Esophagus squamous epithelium (tissue), 5 donors: ENCODE measurements around the gene EPGN. TPM values are rescaled to one million over a fixed set of nuclear protein-coding genes. Genes with fewer than 3 reads are reported as not detected.
A peak's percentile ranks its signal among the peaks of the same experiment; 100 is the strongest.

Experiments
- DNase-seq: peaks from one replicate; lab custom pipeline; 2025; lab: John Stamatoyannopoulos, UW
- H3K27ac ChIP-seq, 4 donors: fragments of 200-600 bp; sonication (generic); one replicate each; pipeline ENCODE4 v1.5.1; 2016 to 2019; ENCODE audit warnings: mild to moderate bottlenecking in 1 of 4
- H3K27me3 ChIP-seq, 4 donors: fragments of 200-600 bp; sonication (generic); 1 replicate in 3 of 4; 2 replicates in 1 of 4; pipeline versions ENCODE4 v1.5.1 to v1.6.0; 2017 to 2021; ENCODE audit warnings: antibody characterized with exemption in 1 of 4
- H3K36me3 ChIP-seq, 3 donors: fragments of 200-600 bp; sonication (generic); one replicate each; pipeline ENCODE4 v1.5.1; 2016 to 2019
- H3K4me1 ChIP-seq, 3 donors: fragments of 200-600 bp; sonication (generic); one replicate each; pipeline ENCODE4 v1.5.1; 2017 to 2019
- H3K4me3 ChIP-seq, 4 donors: fragments of 200-600 bp; sonication (generic); 1 replicate in 3 of 4; 2 replicates in 1 of 4; pipeline ENCODE4 v1.5.1; 2016 to 2019; ENCODE audit warnings: mild to moderate bottlenecking in 2 of 4, moderate library complexity in 1 of 4
- H3K9me3 ChIP-seq, 3 donors: fragments of 200-600 bp; sonication (generic); one replicate each; pipeline ENCODE4 v1.5.1; 2016 to 2019
- CTCF ChIP-seq, 6 experiments: fragments of 450-650 bp in 4 of 6; fragments of 200-600 bp in 2 of 6; sonication (generic) in 2 of 6; IDR thresholded peaks; one replicate each; pipeline ENCODE4 v1.5.1; 2016 to 2019; ENCODE audit warnings: antibody characterized with exemption in 6 of 6, mild to moderate bottlenecking in 4 of 6, moderate library complexity in 4 of 6
- POLR2A ChIP-seq, 4 donors: fragments of 450-650 bp; IDR thresholded peaks; one replicate each; pipeline ENCODE4 v1.6.1; 2017; ENCODE audit warnings: antibody characterized with exemption in 4 of 4, mild to moderate bottlenecking in 4 of 4, moderate library complexity in 3 of 4
- WGBS, 2 donors: methylation state at CpG; one replicate each; pipeline ENCODE4 v1.1.5; 2018; 5-methylcytosine and 5-hydroxymethylcytosine counted together
- intact Hi-C: fragments of 100-400 bp; cut with DNase I; formaldehyde crosslinking; loops from one replicate; pipeline ENCODE4 v1.15.0; 2022
- total RNA-seq, 4 donors: library from RNA; depleted of rRNA; stranded (reverse); fragments of >200 nt; gene quantifications; one replicate each; pipeline ENCODE4 v1.1.0, GENCODE V29; 2016
- donor health status: DM: yes; HTN: yes; CAD: no.

EPGN gene
- total RNA-seq, 4 donors from 2014 or later: 48.8 to 118 (median 62.7) TPM

- Histone ChIP-seq H3K4me3 (no peak overlapping the region), H3K27ac (no peak overlapping the region), H3K9me3 (no peaks in the 10 kb centered on the region), H3K4me1 (peaks cover 3 to 19% (median 10%) of the 10 kb centered on the region in 3 donors), H3K36me3 (no peaks in the 10 kb centered on the region), H3K27me3 (no peaks in the 10 kb centered on the region)
- TF ChIP-seq POLR2A (IDR thresholded peaks at IDR 0.05) (no peak), CTCF (IDR thresholded peaks at IDR 0.05) (no peak)
- intact Hi-C loops: no loop called here
- no peak for DNase-seq
Measured at GRCh38 chr4:74266081-74266480, 42.2 kb upstream of the EPGN start.

DNA sequence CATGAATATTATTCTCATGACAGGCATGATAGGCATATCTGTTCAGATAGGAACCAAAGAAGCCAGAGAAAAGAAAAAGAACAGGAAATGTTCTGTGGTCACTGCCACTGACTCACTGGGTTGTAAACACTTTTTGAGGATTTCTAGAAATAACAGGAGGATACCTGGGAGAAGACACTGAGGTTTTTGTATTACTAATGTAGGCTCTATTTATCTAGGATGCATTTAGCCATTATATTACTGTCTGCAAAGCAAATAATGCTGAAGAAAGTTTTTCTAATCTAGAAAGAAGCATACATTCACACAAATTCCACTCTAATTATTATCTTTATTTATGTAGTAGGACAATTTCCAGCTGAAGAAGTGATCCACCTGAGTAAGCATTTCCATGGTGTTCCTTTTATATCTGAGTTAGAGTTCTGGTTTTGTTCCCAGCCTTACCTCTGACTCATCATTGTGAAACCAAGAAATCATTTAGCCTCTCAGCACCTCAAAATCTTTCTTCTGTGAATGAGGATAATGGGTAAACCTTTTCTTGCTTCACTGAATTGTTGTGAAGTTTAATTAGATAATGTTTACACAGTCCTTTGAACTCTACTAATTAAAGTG lies 40.2 kb upstream of the EPGN start:
- no peak for DNase-seq
- TF ChIP-seq CTCF (IDR thresholded peaks at IDR 0.05) (no peak), POLR2A (IDR thresholded peaks at IDR 0.05) (no peak)
- Histone ChIP-seq H3K9me3 (no peaks in the 10 kb centered on the region), H3K36me3 (no peaks in the 10 kb centered on the region), H3K4me1 (peaks cover 3 to 29% (median 10%) of the 10 kb centered on the region in 3 donors), H3K27ac (peak overlapping the region; percentile 3 to 74 (median 52)), H3K4me3 (no peak overlapping the region), H3K27me3 (no peaks in the 10 kb centered on the region)
- intact Hi-C loops: no loop called here

- WGBS, 2 donors: 46 to 47% methylated on average over 2 of the region's 2 CpGs
- H3K27ac ChIP-seq: peak overlapping the region in 3 of 4 donors; percentile 40 to 74 (median 63)
- H3K36me3 ChIP-seq: no peaks in the 10 kb centered on the region
- H3K4me1 ChIP-seq: peaks cover 3 to 29% (median 10%) of the 10 kb centered on the region in 3 donors
- TF ChIP-seq POLR2A (IDR thresholded peaks at IDR 0.05) (no peak), CTCF (IDR thresholded peaks at IDR 0.05) (no peak)
- no peak for DNase-seq
- intact Hi-C loops: no loop called here
- H3K27me3 ChIP-seq: no peaks in the 10 kb centered on the region
- no peaks in the 10 kb centered on the region for H3K9me3 ChIP-seq
- no peak overlapping the region for H3K4me3 ChIP-seq
Measured at GRCh38 chr4:74268643-74269042, 39.6 kb upstream of the EPGN start.

- intact Hi-C loops: no loop called here
- TF ChIP-seq POLR2A (IDR thresholded peaks at IDR 0.05) (no peak), CTCF (IDR thresholded peaks at IDR 0.05) (no peak)
- WGBS, 2 donors: 58 to 74% methylated on average over 3 of the region's 3 CpGs
Measured at GRCh38 chr4:74278490-74278889, 29.8 kb upstream of the EPGN start.

DNA sequence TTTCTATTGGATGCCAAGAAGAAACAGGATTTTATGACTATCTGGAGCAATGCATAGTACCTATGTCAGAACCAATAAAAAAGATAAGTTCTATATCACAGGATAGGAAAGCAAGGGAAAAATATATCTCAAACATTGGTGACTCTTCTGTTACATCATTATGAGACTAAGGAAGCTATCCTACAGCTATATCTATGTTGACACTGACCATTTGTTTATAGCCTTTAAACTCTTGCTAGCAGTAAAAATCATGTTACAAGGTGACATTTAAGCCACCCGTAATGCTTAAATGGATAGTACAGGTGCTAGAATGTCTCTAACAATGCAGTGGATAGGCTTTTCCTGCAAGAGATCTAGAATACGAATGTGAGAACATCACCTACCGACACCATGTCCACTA lies 28.6 kb upstream of the EPGN start:
- intact Hi-C loops: no loop called here
- TF ChIP-seq POLR2A (IDR thresholded peaks at IDR 0.05) (no peak), CTCF (IDR thresholded peaks at IDR 0.05) (no peak)
- 88 to 96% methylated on average over 3 of the region's 3 CpGs for WGBS, 2 donors
- H3K36me3 ChIP-seq: no peaks in the 10 kb centered on the region
- no peak overlapping the region for H3K4me3 ChIP-seq
- peaks cover 4 to 30% (median 8%) of the 10 kb centered on the region in 3 donors for H3K4me1 ChIP-seq
- no peaks in the 10 kb centered on the region for H3K9me3 ChIP-seq
- DNase-seq: no peak
- no peaks in the 10 kb centered on the region for H3K27me3 ChIP-seq
- H3K27ac ChIP-seq: no peak overlapping the region

More at GRCh38 chr4:74278490-74278889, 29.8 kb upstream of the EPGN start:
- no peak overlapping the region for H3K4me3 ChIP-seq
- no peaks in the 10 kb centered on the region for H3K9me3 ChIP-seq
- H3K36me3 ChIP-seq: no peaks in the 10 kb centered on the region
- peaks cover 4 to 18% (median 8%) of the 10 kb centered on the region in 3 donors for H3K4me1 ChIP-seq
- H3K27me3 ChIP-seq: no peaks in the 10 kb centered on the region
- DNase-seq: no peak
- no peak overlapping the region for H3K27ac ChIP-seq
